ENCODE results near the gene FCN1.

- no peak for TF ChIP-seq CTCF (IDR thresholded peaks at IDR 0.05)
- no peak for TF ChIP-seq POLR2A (IDR thresholded peaks at IDR 0.05)
These were observed 20.0 kb upstream of the FCN1 start for GRCh38 chr9:134937566-134938345.

All from testis (tissue), 2 donors.